ENCODE results near the gene PROSER2. TPM values are rescaled to one million over a fixed set of nuclear protein-coding genes. Genes with fewer than 3 reads are reported as not detected.
A peak's percentile ranks its signal among the peaks of the same experiment; 100 is the strongest.

The PROSER2 gene
- total RNA-seq, 2 donors from 2014 or later, result 29.3 to 58.3 TPM

GRCh38 chr10:11881030-11881476 lies 57.9 kb downstream of the PROSER2 start:
- ATAC-seq (no peak), DNase-seq (no peak)
- 83 to 90% methylated on average over 10 to 11 of the region's 11 CpGs for WGBS, 2 donors
- peak overlapping the region in 3 of 4 donors; percentile 28 to 65 (median 30) for H3K27ac ChIP-seq
- no peak overlapping the region for H3K4me3 ChIP-seq
- intact Hi-C loops (cut with DNase I), result no loop called here
- no peaks in the 10 kb centered on the region for H3K27me3 ChIP-seq
- peaks cover 29% of the 10 kb centered on the region for H3K4me1 ChIP-seq
- no peaks in the 10 kb centered on the region for H3K9me3 ChIP-seq
- TF ChIP-seq CTCF (IDR thresholded peaks at IDR 0.05) (no peak), POLR2A (IDR thresholded peaks at IDR 0.05) (no peak)
- H3K36me3 ChIP-seq (replicated peaks in 1 of 2; ENCODE audit: insufficient read depth in 1 of 2, low read depth in 2 of 2), result no peaks in the 10 kb centered on the region

- WGBS, 2 donors, result 61 to 67% methylated on average over 18 to 21 of the region's 21 CpGs
- peak; percentile 76 for ATAC-seq
- Histone ChIP-seq H3K9me3 (no peaks in the 10 kb centered on the region), H3K27ac (peak overlapping the region in 3 of 4 donors; percentile 28 to 65 (median 30)), H3K36me3 (replicated peaks in 1 of 2; ENCODE audit: insufficient read depth in 1 of 2, low read depth in 2 of 2) (no peaks in the 10 kb centered on the region), H3K27me3 (no peaks in the 10 kb centered on the region), H3K4me3 (no peak overlapping the region), H3K4me1 (peaks cover 22% of the 10 kb centered on the region)
- intact Hi-C loops (cut with DNase I), result no loop called here
- DNase-seq, result peak; percentile 37 to 63 (median 50)
- TF ChIP-seq POLR2A (IDR thresholded peaks at IDR 0.05) (no peak), CTCF (IDR thresholded peaks at IDR 0.05) (peak in 4 of 7 experiments; percentile 21 to 33 (median 25))
Measured at GRCh38 chr10:11881477-11882417, 58.6 kb downstream of the PROSER2 start.

GRCh38 chr10:11882646-11883375 lies 59.7 kb downstream of the PROSER2 start:
- peaks cover 13% of the 10 kb centered on the region for H3K4me1 ChIP-seq
- no peaks in the 10 kb centered on the region for H3K27me3 ChIP-seq
- H3K36me3 ChIP-seq (replicated peaks in 1 of 2; ENCODE audit: insufficient read depth in 1 of 2, low read depth in 2 of 2), result no peaks in the 10 kb centered on the region
- intact Hi-C loops (cut with DNase I), result no loop called here
- no peak for TF ChIP-seq CTCF (IDR thresholded peaks at IDR 0.05)
- TF ChIP-seq POLR2A (IDR thresholded peaks at IDR 0.05), result no peak
- DNase-seq, result no peak
- ATAC-seq, result no peak
- H3K4me3 ChIP-seq, result no peak overlapping the region
- no peaks in the 10 kb centered on the region for H3K9me3 ChIP-seq
- WGBS, 2 donors, result 83 to 90% methylated on average over 14 of the region's 14 CpGs
- H3K27ac ChIP-seq, result no peak overlapping the region

GRCh38 chr10:11884706-11885423 lies 61.7 kb downstream of the PROSER2 start:
- no peak for DNase-seq
- H3K36me3 ChIP-seq (replicated peaks in 1 of 2; ENCODE audit: insufficient read depth in 1 of 2, low read depth in 2 of 2), result no peaks in the 10 kb centered on the region
- intact Hi-C loops (cut with DNase I), result no loop called here
- no peak for ATAC-seq
- peaks cover 13% of the 10 kb centered on the region for H3K4me1 ChIP-seq
- 69 to 83% methylated on average over 3 to 7 of the region's 7 CpGs for WGBS, 2 donors
- no peaks in the 10 kb centered on the region for H3K9me3 ChIP-seq
- TF ChIP-seq POLR2A (IDR thresholded peaks at IDR 0.05) (no peak), CTCF (IDR thresholded peaks at IDR 0.05) (no peak)
- H3K4me3 ChIP-seq, result no peak overlapping the region
- H3K27ac ChIP-seq, result no peak overlapping the region
- no peaks in the 10 kb centered on the region for H3K27me3 ChIP-seq

All from body of pancreas (tissue), 4 donors.